Erythroblast (primary cell): Measurements from ENCODE around the gene KCNMA1.

Source experiments
- DNase-seq, 2 experiments: peaks; one replicate each; lab custom pipeline; 2025; lab: John Stamatoyannopoulos, UW
- GATA1 ChIP-seq: IDR thresholded peaks from 2 replicates; pipeline ENCODE4 v1.6.1; 2011; ENCODE audit warnings: low read depth, mild to moderate bottlenecking, control low read depth, low read length, moderate library complexity
- POLR2A ChIP-seq: IDR thresholded peaks from 2 replicates; pipeline ENCODE4 v1.6.1; 2011; ENCODE audit warnings: mild to moderate bottlenecking, low read length

Gene KCNMA1

DNA sequence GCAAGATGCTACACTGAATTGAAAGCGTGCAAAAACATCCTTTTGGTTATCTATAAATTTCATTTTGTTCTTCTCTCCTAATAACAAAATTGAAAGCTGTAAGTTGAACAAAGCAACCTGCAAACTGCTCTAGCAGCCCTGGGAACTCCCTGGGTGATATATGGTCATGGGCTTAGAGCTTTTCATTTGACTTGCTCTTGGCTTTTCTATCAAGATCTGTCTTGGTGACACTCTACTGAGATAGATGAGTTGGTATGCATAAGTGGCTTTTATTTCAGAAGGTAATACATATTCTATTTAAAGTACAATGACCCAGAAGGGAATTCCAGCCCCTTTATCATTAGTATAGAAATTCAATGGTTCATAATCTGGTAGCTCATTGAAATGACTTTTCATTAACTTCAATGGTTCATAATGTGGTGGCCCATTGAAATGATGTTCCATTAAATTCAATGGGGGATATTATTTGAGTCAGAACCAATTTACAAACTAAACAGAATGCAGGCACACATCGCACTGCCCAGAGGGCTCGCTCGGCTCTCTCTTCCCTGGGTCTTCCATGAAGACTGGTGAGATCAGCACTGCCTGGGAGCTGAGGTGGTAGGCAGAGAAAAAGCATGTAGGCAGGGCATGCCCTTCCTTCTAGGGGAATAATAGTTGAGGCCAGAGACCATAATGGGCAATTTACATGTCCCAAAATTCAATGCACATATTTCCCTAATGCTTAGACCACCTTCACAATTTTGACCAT, 10.1 kb upstream of the KCNMA1 start:
- no peak for DNase-seq
- no peak for TF ChIP-seq GATA1
- TF ChIP-seq POLR2A: no peak

DNA sequence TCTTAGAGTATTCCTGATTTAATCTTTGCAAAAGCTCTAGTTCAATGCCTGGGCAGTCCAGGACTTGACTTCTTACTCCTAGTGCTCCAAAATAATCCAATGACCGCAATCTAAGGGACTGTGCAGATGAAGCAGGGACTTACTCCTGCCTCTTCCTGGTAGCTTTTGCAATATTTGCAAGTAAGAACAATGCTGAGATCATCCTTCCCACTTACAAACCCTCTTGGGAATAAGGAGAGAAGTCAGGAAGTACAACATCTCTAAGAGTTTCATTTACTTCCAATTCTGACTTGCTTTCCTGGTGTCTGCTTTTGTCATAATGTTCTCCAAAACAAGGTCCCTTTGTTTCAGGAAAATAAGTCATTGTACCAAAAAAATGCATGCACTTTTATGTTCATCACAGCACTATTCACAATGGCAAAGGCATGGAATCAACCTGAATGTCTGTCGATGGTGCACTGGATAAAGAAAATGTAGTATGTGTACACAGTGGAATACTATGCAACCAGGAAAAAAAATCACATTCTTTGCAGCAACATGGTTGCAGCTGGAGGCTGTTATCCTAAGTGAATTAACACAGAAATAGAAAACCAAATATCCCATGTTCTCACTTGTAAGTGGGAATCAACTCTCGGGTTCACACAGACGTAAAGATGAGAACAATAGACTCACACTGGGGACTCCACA, 7.1 kb upstream of the KCNMA1 start:
- DNase-seq: no peak
- TF ChIP-seq GATA1 (no peak), POLR2A (no peak)

- TF ChIP-seq GATA1 (no peak), POLR2A (no peak)
- peak; percentile 33 to 52 for DNase-seq
These were observed 6.3 kb upstream of the KCNMA1 start for GRCh38 chr10:77643795-77644468.

DNA sequence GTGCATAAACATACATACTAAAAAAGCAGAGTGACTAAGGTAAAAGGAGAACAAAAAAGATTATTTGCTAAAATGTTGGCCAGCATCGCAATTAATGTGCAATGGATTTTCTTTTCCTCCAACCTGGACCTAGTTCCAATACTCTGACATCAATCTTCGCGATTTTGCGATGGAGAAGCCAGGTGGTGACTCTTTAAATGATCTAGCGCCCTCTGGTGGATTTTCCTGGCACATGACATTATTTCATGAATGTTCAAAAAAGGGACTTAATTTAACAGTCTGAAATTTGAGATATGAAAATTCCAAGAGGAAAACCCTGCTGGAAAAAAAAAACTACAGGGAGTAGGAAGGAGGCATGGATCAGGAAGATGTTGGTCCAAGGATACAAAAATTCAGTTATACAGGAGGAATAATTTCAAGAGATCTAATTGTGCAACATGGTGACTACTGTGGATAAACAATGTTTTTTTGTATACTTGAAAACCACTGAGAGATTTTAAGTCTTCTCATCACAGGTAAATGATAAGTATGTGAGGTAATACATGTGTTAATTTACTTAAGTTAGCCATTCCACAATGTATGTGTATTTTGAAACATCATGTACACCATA, 4.3 kb upstream of the KCNMA1 start:
- no peak for TF ChIP-seq GATA1
- no peak for TF ChIP-seq POLR2A
- DNase-seq: peak; percentile 55 to 76

DNA sequence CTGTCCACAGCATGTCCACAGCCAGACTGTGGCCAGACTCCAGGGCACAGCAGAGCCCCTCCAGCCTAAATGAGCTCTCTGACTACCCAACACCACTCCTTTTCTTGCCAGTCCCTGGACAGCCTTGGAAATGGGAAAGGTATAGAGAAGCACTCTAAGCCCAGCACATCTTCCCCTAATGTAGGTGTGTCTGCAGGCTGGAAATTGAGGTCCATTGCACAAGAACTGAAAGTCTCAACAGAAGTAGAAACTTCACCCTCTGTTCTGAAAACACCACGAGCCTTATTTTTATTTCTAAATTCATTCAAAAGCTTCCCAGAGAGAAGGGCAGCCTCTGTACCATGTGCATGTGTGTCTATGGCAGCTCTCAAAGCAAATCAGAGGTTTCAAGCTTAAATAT, 3.7 kb upstream of the KCNMA1 start:
- DNase-seq: no peak
- TF ChIP-seq POLR2A (no peak), GATA1 (no peak)

DNA sequence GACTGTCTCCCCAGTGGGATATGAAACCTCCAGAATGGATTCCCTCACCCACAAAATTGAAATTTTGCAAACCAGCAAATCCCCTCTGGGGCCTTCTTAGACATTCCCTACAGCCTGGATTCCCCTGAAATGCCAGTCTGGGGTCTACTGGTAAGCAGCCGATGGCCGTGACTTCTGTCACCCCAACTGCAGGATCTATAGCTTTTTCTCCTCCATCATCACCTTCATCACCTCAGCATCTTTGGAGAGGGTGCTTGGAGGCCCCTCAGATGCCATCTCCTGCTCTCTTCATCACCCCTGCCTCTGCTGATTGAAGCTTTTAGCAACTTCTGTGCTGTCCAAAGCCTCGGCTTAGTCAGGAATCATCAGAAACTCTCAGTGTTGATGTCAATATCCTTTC, 2.6 kb upstream of the KCNMA1 start:
- TF ChIP-seq GATA1 (no peak), POLR2A (no peak)
- DNase-seq: no peak

GRCh38 chr10:77639756-77640155, 2.1 kb upstream of the KCNMA1 start:
- DNase-seq: no peak
- TF ChIP-seq POLR2A (no peak), GATA1 (no peak)

GRCh38 chr10:77638321-77639101, 903 bp upstream of the KCNMA1 start:
- no peak for DNase-seq
- TF ChIP-seq POLR2A (no peak), GATA1 (no peak)

DNA sequence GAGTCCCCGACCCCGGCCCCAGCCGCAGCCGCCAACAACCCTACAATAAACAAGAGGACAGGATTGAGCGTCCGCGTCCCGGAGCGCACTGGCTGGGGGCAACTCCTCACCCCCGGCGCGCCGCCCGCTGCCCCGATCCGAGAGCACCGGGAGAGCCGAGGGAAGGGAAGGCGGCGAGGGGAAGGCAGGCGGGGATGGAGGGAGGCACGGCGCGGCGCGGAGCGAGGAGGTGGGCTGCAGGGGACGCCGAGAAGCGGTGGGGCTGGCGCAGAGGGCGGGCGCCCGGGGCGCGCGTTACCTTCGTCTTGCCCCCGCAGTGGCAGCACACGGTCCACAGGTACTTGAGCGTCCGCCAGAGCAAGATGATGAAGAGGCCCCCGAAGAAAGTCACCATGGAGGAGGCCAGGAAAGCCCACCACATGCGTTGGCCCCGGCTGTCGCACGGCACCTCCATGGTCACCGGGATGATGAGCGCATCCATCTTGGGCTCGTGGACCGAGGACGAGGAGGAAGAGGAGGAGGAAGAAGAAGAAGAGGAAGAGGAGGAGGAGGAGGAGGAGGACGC, 559 bp downstream of the KCNMA1 start:
- no peak for DNase-seq
- TF ChIP-seq POLR2A (no peak), GATA1 (no peak)

DNA sequence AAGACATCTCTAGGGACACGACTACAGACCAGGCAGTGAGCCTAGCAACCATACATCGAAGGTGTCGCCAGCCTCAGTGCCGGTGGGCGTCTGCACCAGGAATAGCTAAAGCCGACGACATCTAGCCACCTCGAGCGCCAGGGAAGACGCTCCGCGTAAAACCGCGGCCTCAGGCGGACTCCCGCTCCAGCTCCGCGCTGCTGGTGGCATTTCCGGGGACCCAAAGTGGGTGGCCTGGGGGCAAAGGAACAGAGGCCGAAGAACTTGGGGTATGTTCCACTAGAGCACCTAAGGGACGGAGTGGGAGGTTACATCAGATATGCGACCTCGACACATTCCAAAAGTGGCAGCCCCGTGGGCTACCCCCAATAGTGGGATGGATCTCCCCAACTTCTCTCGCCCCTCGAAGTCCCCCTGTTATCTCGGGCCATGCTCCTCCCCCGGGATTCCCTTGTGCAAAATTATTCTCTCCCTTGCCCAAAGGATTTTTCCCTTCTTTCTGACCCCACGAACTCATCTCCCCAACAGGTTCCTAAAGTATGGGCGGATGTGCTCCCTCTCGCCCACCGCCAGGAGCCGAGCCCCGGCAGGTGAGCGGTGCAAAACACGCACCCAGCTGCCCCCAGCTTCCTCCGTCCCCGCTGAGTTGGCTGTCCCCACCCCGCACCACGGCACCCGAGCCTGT, 1.2 kb downstream of the KCNMA1 start:
- peak in 1 of 2 experiments; percentile 2 for DNase-seq
- TF ChIP-seq POLR2A: no peak

- DNase-seq: no peak
- TF ChIP-seq POLR2A: no peak
- no peak for TF ChIP-seq GATA1
These were observed 2.0 kb downstream of the KCNMA1 start for GRCh38 chr10:77635402-77636227.
